ENCODE results near the gene MED13L.

MED13L gene

DNA sequence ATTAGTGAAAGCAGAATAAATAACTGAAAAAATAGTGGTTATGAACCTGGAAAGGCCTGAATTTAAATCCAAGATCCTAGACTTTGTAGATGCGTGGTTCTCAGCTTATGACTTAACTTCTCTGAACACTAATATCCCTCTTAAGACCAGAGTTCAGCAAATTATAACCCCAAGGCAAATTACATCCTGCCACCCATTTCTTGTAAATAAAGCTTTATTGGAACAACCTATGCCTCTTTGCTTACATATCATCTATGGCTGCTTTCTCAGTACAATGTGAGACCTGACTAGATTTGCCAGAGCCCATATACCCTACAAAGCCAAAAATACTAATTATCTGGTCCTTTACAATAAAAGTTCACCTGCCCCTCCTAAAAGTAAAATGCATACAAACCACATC, 199.1 kb downstream of the MED13L start:
- no peak for DNase-seq

DNA sequence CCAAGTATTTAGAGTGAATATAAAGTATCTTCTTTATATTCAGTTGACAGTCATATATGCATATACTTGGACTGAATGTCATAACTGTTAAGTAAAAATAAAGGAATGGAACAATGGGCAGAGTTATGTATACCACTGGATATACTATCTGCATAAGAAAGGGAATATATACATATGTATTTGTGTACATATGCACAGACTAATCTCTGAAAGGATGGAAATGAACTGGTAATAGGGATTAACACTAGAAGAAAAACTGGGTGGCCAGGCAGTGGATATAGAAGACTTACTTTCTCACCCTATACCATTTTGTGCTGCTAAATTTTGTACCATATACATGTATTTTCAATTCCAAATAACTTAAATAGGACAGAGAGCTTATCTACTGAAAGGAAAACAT, 200.1 kb downstream of the MED13L start:
- DNase-seq: no peak

DNA sequence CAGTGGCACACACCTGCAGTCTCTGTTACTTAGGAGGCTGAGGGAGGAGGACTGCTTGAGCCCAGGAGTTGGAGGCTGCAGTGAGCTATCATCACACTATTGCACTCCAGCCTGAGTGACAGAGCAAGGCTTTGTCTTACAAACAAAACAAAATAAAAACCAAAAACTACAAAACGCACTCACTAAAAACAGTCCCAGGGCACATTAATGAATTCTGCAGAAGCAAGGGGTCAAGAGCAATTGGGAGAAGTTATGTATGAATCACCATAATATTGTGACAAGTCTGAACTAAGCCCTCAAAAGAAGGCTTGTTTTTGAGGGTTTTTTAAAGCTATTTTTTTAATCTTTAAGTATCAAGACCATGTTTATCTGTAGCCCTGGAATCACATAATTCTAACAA, 201.1 kb downstream of the MED13L start:
- DNase-seq: no peak

DNA sequence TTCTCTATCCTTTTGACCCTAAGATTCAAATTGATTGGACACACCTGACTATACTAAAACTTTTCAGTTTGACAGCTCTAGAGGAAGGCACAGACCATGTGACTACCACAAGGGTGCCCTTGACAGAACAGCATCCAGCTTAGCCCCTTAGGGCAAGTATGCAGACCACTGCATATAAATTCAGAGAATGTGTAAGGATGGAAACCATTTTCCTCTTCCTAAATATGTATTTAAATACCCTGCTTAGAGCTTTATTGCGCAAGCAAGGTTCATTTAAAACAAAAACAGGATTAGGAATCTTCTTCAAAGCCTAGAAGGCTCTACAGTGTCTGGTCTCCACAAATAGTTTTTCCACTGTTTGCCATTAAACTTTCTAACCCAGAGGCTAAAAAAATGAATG, 202.8 kb downstream of the MED13L start:
- no peak for DNase-seq

DNA sequence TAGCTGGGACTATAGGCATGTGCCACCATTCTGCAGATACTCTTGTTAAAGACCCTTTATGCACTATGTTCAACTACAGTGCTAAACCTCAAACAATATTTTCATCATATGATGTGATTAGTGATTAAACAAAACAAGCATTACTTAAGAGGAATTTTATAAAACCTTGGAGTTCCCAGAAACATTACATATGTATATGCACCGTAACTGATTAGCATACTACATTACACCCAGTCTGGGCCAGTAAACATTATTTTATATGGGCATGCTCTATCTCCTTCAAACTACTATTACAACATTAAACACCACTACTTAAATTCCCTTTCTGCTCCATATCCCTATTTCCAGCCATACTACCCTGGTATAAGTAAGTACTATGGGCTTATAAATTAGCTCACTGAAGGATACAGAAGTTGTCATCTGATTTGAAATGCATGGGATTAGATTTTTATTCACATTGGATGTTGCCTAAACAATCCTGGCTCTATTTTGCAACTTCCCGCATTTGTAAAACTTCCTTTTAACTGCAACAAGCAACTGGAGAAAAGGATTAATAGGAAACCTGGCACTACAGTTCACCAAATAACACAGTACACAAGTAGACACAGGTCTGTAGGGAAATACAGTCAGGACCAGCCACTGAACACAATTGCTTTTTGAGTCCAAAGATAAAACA, 205.8 kb downstream of the MED13L start:
- no peak for DNase-seq

DNA sequence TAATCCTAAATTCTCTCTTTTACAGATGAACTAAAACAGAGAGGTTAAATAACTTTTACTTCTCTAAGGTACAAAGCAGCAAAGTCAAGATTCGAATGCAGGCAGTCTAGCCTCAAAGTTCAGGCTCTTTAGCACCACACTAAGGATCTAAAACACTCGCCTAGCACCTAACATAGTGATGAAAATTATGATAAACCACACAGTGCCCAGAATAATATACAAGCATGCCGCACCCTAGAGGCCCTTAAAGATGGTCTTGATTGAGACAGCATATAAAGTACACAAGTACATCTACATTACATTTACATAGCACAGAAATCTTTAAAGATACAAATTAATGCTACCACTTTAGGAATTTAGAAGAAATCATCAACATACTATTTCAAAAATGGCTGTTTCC, 207.0 kb downstream of the MED13L start:
- DNase-seq: no peak

DNA sequence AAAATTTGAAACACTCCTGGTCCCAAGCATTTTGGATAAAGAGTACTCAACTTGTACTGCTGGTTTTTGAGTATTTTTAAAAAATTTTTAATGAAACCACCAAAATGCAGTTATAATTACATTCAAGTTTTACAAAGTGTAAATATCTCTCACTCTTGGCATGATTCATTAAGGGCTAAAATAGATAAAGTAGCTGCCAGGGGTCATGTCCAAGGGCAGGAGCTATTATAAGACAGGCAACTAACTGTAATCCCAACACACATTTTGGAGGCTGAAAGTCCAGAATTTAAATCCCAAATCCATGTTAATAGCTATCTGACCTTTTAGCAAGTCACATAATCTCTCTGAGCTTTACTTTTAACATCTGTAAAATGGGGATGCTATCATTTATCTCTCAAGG, 207.6 kb downstream of the MED13L start:
- no peak for DNase-seq

DNA sequence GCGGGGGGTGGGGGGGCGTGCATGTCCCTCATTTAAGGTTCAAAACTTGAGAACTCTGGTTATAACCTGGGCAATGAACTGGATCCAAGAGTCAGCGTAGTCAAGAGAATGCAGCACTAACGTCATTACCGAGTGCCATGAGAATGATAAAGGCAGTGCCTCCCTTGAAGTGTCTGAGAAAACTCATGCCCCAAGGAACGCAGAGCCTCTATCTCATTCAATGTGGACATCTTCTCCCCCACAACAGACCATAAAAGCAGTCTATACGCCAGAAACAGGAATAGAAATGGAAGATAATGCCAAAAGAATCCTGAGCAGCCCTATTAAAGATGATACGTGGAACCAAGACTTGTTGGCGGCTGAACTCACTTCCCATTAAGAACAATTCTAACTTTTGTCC, 208.6 kb downstream of the MED13L start:
- DNase-seq: no peak

DNA sequence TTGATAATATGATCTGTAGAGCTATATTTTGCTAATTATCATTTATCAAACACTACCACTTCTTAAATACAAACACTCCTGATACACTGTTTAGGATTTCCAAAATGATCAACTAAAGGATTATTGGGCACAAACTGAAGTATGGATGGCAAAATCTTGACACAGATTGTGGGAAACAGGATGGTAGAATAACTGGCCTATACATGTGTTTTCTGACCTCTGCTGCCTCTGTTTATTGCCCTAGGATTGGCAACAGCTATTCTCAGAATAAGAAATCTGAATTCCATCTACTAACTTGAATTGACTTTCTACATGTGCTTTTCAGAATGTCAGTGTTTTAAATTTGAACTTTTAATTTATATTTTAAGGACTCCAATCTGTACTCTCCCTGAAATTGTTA, 209.1 kb downstream of the MED13L start:
- no peak for DNase-seq

DNA sequence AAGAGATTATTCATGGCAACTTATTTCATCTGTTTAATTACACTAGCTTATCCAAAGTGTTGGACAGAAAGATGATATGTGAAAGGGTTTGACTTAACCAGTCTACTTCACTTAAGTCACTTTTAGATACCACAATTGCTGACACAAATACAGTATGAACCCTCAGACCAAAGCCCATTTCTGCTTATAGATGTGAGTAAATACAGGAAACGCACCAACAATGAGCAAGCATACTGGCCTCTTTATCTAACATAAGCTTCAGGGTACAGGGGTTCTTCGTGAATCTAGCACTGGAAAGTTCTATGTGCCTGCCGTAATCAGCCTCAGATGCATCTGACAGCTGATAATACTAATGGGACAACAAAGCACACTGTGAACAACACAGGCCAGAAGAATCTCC, 209.6 kb downstream of the MED13L start:
- DNase-seq: no peak

DNA sequence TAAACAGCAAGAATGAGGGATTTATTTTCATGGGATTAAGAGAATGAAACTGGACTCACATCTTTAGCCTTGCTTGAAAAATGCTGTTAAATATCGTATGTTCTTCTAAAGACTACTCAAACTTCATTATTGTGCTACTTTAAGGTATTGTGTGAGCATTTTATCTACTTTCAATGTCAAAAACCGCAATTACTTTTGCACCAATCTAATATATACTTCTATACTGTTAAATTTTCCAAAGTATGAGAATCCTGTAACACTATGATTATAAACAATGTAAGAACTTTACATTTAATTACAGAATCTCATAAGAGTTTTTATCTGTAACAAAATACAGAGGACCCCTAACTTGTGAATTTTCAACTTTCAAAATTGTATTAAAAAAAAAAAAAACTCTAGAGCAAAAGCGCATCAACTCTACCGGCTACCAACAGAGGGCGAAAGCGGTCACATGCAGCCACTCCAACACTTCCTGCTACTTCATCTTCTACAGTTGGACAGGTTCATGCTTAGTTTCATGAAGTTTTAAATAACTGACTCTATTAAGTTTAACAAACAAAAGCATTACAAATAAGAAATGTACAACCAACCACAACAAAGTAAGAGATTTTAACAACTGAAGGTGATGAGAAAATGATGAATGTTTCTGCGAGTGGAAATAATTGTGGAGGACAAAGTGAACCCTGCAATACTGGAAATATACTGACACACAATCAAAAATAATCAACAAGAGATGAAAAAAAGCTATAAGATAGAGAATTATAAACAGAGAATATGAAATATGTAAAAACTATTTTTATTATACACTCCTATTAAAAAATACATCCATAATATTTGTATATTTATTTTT, 210.9 kb downstream of the MED13L start:
- DNase-seq: peak; percentile 15 to 61 (median 27)

DNA sequence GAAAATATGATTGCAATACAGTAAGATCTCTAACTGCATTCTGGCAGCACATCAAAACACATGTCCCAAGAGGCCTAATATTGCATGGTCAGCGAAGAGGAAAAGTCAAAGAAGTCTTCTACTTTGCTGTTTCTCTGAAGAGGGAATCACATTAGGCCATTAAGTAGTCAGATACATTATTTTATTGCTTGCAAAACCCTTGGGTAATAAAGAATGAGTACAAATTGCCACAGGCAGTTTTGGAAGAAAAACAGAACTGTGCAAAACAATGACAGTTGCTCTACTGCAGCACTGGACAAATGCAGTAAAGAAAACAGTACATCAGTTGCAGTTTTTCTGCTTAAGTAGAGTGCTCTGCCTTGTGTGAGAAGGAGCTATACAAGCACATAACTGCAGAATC, 211.9 kb downstream of the MED13L start:
- no peak for DNase-seq

DNA sequence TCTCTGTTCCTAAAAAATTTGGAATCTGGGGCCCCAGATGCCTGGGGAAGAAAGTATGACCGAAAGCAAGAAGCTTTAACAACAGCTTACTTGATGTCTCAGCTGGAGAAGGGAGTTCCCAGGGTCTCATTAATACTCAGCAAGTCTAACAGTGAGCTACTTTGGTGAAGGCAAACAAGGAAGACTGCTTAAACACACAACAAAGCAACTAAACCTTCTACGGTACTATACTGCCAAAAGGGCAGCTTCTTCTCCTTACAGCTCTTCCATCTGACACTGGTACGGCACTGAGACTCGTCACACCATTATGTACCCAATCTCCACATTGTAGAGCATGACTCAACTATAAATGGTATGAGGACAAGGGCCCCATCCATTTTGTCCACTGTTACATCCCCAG, 213.0 kb downstream of the MED13L start:
- no peak for DNase-seq

DNA sequence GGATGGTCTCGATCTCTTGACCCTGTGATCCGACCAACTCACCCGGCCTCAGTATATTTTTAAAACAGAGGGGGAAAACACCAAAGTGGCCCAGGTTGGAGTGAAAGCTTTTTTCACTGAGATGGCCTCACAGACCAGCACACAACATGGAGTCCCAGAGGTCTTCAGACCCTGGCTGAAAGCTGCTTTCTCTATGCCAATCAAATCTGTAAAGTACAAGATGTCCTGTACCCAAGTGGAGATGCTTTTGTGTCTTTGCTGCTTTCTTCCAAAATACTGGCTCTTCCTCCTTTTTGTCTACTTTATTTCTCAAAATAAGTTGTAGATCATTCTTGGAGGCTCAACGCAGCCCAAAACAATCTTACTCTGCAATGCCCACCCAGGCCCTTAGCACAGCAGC, 214.8 kb downstream of the MED13L start:
- no peak for DNase-seq

DNA sequence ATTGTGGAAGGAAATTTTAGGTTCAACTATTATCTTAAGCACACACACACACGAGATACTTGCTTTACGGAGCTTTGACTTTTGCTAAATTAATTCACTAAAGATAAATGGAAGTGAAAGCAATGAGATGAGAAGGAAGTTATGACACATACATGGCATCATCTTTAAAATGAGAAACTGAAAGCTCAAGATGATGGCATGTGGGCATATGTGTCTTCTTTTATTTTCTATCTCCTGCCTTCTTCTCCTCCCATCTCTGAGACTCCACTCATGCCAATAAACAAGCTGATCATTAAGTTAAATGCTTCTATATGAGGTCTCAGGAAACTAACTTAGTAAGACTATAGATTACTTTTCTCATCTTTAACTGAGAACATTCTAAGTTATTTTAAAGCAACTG, 216.7 kb downstream of the MED13L start:
- peak in 1 of 5 donors; percentile 73 for DNase-seq

DNA sequence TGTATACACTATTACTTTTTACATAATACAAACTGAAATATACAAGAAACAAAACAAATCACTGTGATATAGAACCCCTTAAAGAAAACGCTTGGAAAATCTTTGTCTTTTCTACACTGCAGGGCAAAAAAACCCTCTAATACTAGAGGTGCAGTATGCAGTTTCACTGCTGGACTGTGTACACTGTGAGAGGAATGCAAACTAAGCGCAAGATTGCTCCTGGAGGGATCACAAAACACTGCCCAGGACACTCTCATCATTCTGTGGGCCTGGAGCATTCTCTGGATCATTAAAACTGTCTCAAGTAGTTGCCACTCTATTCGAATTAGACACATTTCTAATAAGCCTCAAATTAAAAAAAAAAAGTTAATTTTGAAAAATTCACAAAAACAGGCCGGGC, 217.6 kb downstream of the MED13L start:
- no peak for DNase-seq

DNA sequence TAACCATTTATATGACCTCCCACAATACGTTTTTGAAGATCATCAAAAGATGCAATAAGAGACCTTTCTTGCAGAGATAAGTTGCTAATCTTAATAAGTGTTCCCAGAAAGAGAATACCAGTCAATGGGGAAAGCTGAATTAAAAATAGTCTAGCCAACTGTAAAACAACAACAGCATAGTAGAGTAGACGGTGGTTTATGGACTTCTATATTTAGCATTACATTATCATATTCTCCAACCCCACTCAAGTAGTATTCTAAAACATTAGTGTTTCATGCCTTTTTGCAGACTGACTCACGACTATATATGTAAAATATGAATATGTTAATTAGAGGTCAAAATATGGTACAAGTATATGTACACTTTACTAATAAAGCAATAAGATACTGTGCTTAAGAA, 218.9 kb downstream of the MED13L start:
- DNase-seq: no peak

DNA sequence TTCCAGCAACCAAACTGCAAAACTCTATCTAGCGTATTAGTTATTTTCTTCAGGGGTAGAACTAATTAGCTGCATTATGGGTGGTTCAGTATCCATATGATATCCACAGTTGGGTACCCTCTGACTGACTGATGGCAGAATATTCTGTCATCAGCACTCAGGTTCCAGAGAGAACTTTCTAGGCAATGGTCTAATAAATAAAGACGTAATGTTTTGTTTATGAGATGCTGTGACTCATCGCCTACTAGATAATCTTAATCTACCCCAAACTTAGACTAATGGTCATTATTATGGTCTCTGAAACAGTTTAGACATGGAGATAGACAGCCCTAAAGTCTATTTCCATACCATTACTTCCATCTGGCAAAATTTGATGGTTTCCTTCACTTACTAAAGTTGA, 220.1 kb downstream of the MED13L start:
- DNase-seq: no peak

DNA sequence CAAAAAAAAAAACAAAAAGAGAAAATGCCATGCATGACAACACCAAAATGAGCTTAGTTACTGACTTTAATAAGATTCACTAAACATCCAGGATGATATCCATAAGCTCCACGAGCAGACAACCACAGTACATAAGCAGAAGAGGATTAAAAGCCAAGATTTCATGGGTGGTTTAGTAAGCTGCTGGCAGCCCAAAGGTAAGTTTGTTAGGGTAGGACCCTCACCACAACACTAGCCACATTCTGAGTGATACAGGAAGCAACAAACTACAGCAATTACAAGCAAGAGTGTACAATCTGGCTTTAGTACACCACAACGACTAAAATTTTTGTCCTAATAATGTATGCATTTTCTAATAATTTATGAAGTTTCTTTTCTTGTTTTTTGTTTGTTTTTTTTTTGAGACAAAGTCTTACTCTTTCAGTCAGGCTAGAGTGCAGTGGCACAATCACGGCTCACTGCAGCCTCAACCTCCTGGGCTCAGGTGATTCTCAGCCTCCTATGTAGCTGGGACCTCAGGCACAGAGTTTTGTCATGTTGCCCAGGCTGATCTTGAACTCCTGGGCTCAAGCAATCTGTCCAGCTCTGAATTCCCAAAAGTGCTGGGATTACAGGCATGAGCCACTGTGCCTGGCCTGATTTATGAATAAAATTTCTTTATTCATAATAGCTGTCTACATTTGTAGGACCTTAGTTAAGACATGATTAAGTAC, 221.4 kb downstream of the MED13L start:
- peak in 1 of 5 donors; percentile 28 for DNase-seq

DNA sequence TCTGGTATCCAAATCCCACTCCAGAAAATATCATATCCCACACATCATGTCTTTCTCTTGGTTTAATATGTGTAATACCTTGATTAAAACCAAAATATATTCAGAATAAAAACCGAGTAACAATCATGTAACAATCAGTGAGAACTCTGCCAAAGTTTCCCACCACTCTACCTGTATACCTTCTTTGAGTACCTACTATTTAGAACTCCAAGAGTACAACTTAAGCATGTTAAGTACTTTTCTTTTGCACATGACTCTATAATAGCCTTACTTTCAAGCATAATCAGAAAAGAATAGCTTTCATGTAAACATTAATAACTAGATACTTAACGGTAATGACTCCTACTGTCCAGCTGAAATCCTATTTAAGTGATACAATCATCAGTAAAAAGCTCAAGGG, 223.2 kb downstream of the MED13L start:
- no peak for DNase-seq

DNA sequence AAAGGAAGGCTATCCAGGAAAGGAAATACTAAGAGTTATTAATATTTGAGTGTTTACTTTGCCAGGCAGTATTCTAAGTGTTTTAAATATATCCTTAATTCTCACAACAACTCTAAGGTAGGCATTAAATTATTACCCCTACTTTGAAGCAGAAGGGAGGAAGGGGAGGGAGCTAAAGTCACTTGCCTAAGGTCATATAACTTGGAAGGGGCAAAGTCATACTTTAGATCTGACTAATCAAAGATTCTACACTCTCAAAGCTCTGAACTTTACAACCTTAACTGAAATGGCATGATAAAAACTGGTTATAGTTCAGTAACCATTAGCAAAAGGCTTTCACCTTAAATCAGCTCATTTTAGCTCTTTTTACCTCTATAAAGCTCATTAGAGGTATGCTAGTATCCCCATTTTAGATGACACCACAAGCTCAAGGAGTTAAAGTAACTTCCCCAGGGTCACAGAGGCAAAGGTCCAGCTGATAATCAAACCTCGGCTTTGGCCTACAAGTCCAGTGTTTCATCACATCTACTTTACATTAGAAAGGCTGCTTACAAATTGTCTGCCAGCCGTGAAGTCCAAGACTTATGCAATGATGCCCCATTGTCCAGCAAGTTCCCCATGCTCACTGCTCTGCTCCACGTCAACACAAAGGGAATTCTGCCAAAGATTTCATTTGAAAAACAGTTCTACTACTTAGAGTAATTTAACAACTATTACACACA, 223.9 kb downstream of the MED13L start:
- no peak for DNase-seq

DNA sequence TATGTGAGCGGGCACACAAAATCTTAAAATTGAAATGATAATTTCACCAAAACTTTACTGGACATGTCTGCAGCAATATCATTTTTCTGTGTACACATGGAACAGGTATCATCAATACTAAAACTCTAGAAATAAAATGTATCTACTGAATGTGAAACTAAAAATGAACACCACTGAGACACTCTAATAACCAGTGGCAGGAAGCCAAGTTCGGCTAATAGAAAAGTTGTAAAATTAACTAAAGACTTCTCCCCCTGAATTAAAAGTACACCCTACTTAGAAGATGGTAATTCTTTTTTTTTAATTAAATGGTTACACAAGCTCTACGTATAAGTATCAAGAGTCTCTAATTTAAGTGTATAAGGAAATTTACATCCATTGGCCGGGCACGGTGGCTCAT, 227.2 kb downstream of the MED13L start:
- no peak for DNase-seq

DNA sequence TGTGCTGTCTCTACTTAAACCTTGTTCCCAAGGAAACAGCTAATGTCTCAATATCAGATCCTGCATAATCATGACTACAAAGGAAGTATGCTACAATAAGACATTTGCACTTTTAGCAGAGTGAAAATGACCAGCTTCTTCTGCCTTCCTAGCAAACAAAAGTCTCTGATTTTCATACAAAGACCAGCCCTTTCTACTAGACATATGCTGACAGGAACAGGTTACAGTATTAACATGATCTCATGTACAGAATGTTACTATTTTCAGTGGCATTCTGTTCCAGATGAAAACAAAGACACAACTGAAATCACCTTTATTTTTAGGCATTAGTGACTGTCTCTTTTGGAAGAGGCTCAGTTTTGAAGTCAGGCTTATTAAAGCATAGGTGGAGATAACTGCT, 228.6 kb downstream of the MED13L start:
- no peak for DNase-seq

Data from T-helper 1 cell (primary cell).